ENCODE measurements around the gene PRKAR2B. TPM values are rescaled to one million over a fixed set of nuclear protein-coding genes. Genes with fewer than 3 reads are reported as not detected.

Gene PRKAR2B
- total and polyA plus RNA-seq, 7 experiments from 2014 or later, result 0.39 to 5.0 (median 0.54) TPM

DNA sequence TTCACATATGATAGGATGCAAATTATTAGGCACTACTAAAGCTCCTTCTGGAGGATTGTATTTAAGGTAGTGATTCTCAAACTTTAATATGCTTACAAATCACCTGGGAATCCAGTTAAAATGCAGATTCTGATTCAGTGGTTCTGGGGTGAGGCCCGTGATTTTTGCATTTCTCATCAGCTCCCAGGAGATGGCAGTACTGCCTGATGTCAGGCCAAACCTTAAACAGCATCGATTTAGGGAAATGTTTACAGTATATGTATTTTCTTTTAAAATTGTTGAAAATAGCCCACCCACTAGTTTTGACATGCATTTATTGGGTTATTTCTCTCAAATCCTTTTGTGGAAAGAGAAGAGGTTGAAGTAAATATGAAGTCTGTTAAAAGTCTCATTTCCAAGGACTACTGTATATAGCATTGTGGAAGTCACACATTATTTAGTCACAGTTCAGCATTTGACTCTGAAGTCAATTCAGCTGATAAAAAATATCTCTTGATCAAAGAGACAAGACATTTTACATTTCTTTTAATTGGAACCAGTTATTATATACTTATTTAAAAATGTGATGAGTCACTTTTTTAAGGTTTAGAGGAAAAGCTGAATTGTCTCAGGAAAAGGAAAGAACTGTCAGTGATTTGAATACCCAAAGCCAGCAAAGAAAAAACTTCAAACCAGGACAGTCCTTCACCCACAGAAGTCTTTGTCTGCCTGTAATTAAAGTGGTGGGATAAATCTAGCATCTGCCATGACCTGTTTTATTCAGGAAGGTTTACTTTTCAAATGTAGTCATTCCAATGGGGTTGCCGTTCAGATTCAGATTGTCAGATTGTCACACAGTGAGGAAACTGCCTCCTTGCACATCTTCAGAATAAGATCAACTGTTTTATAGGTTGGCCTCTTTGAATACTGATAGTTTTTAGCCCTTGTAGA lies 103.2 kb downstream of the PRKAR2B start:
- no peaks in the 10 kb centered on the region for H3K36me3 ChIP-seq (ENCODE audit: control insufficient read depth in 2 of 3, insufficient read depth in 3 of 3, low read length in 3 of 3)
- Mint-ChIP-seq H3K9me3 (no peaks in the 10 kb centered on the region), H3K27me3 (peaks cover 0 to 6% (median 3%) of the 10 kb centered on the region in 5 donors), H3K36me3 (no peaks in the 10 kb centered on the region), H3K27ac (peak overlapping the region in 1 of 9 donors; percentile 16), H3K4me3 (no peak overlapping the region), H3K4me1 (peaks cover 0 to 12% (median 4%) of the 10 kb centered on the region in 7 donors)
- no peaks in the 10 kb centered on the region for H3K27me3 ChIP-seq (ENCODE audit: control insufficient read depth in 2 of 2, insufficient read depth in 2 of 2, low read length in 2 of 2)
- ATAC-seq (peak; percentile 86), DNase-seq (peak in 6 of 9 donors; percentile 20 to 61 (median 46))
- H3K4me1 ChIP-seq (ENCODE audit: control insufficient read depth in 2 of 2, insufficient read depth in 2 of 2, low read length in 2 of 2), result no peaks in the 10 kb centered on the region
- intact Hi-C loops (cut with micrococcal nuclease), result loop anchor here (1.0 to 10.0 kb wide), 8 partner anchors 19 to 1000 kb away; partner anchors contain the start of gene CCDC71L (in 1 of the 2)
- ChIA-PET CTCF (interaction anchor here (0.7 to 7.7 kb wide), 20 partner anchors 9 to 1031 kb away, joined by 3 to 95 read pairs (median 4); partner anchors contain the start of gene HBP1), POLR2A (interaction anchor here (0.7 to 4.1 kb wide), 6 partner anchors 16 to 416 kb away, joined by 3 to 34 read pairs (median 3); partner anchors contain the start of genes COG5, DUS4L and HBP1)
- no peaks in the 10 kb centered on the region for H3K9me3 ChIP-seq (ENCODE audit: control insufficient read depth in 2 of 3, low read length in 3 of 3)
- no peak overlapping the region for H3K27ac ChIP-seq (ENCODE audit: low read depth, low read length)
- no peak overlapping the region for H3K4me3 ChIP-seq (ENCODE audit: low read length)

DNA sequence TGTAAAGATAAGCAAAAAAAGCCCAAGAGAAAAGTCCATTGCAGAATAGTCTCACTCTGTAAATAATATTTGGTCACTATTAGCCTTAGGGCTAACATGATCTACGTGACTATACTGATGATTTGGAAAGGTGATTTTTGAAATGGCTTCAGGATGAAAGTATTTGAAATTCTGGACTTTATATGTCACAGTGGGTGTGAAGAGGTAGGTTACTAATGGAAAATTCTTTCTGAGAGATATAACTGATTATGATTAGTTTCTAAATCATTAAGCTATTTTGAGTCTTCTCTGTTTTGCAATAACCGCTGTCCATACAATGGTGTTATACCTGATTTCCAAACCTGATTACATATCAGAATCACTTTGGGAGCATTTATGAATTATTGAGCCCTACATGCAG lies 104.2 kb downstream of the PRKAR2B start:
- Histone ChIP-seq H3K4me3 (ENCODE audit: low read length) (no peak overlapping the region), H3K36me3 (ENCODE audit: control insufficient read depth in 2 of 3, insufficient read depth in 3 of 3, low read length in 3 of 3) (no peaks in the 10 kb centered on the region), H3K4me1 (ENCODE audit: control insufficient read depth in 2 of 2, insufficient read depth in 2 of 2, low read length in 2 of 2) (no peaks in the 10 kb centered on the region), H3K27me3 (ENCODE audit: control insufficient read depth in 2 of 2, insufficient read depth in 2 of 2, low read length in 2 of 2) (no peaks in the 10 kb centered on the region), H3K9me3 (ENCODE audit: control insufficient read depth in 2 of 3, low read length in 3 of 3) (no peaks in the 10 kb centered on the region), H3K27ac (ENCODE audit: low read depth, low read length) (no peak overlapping the region)
- DNase-seq, result no peak
- intact Hi-C loops (cut with micrococcal nuclease), result loop anchor here (5.0 to 10.0 kb wide), 4 partner anchors 101 to 999 kb away; partner anchors contain the start of gene CCDC71L (in 1 of the 2)
- CTCF ChIA-PET, result interaction anchor here (0.6 to 7.7 kb wide), 16 partner anchors 10 to 576 kb away, joined by 3 to 95 read pairs (median 5); partner anchors contain the start of genes HBP1 and PIK3CG
- peaks cover 0 to 12% (median 4%) of the 10 kb centered on the region in 7 donors for H3K4me1 Mint-ChIP-seq
- H3K9me3 Mint-ChIP-seq, result no peaks in the 10 kb centered on the region
- H3K4me3 Mint-ChIP-seq, result no peak overlapping the region
- H3K27me3 Mint-ChIP-seq, result peaks cover 0 to 7% (median 3%) of the 10 kb centered on the region in 5 donors
- no peaks in the 10 kb centered on the region for H3K36me3 Mint-ChIP-seq
- POLR2A ChIA-PET, result interaction anchor here (4.1 kb wide), 1 partner anchor 20 kb away, joined by 34 read pairs; the partner anchor contains the start of gene HBP1
- H3K27ac Mint-ChIP-seq, result no peak overlapping the region
- no peak for ATAC-seq

DNA sequence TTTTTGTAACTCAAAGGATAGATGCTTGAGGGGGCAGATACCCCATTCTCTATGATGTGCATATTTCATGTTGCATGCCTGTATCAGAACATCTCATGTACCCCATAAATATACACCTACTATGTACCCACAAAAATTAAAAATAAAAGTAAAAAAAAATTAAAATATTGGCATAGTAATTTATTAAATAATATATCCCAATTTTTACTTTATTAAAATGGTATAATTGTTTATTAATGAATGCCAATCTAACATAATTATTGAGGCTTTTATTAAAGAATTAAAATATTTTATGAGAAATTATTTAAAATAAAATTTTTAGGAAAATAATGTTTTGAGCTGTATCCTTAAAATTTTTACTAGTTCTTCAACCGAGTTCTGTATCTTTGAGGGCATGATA lies 105.4 kb downstream of the PRKAR2B start:
- Mint-ChIP-seq H3K4me3 (no peak overlapping the region), H3K36me3 (no peaks in the 10 kb centered on the region), H3K9me3 (no peaks in the 10 kb centered on the region), H3K27ac (no peak overlapping the region), H3K27me3 (peaks cover 0 to 7% (median 3%) of the 10 kb centered on the region in 5 donors), H3K4me1 (peaks cover 0 to 12% (median 4%) of the 10 kb centered on the region in 7 donors)
- DNase-seq (no peak), ATAC-seq (no peak)
- no peaks in the 10 kb centered on the region for H3K27me3 ChIP-seq (ENCODE audit: control insufficient read depth in 2 of 2, insufficient read depth in 2 of 2, low read length in 2 of 2)
- H3K4me1 ChIP-seq (ENCODE audit: control insufficient read depth in 2 of 2, insufficient read depth in 2 of 2, low read length in 2 of 2), result no peaks in the 10 kb centered on the region
- no peak overlapping the region for H3K27ac ChIP-seq (ENCODE audit: low read depth, low read length)
- H3K4me3 ChIP-seq (ENCODE audit: low read length), result no peak overlapping the region
- CTCF ChIA-PET, result interaction anchor here (0.5 to 7.7 kb wide), 12 partner anchors 16 to 490 kb away, joined by 3 to 95 read pairs (median 4); partner anchors contain the start of genes CCDC71L, HBP1 and PIK3CG
- no peaks in the 10 kb centered on the region for H3K36me3 ChIP-seq (ENCODE audit: control insufficient read depth in 2 of 3, insufficient read depth in 3 of 3, low read length in 3 of 3)
- POLR2A ChIA-PET, result interaction anchor here (0.6 to 4.5 kb wide), 4 partner anchors 14 to 205 kb away, joined by 3 to 35 read pairs (median 3); partner anchors contain the start of gene HBP1
- no peaks in the 10 kb centered on the region for H3K9me3 ChIP-seq (ENCODE audit: control insufficient read depth in 2 of 3, low read length in 3 of 3)
- intact Hi-C loops (cut with micrococcal nuclease), result loop anchor here (1.0 to 10.0 kb wide), 10 partner anchors 18 to 997 kb away; partner anchors contain the start of genes CCDC71L (in 1 of the 2) and PIK3CG (in 1 of the 2)

DNA sequence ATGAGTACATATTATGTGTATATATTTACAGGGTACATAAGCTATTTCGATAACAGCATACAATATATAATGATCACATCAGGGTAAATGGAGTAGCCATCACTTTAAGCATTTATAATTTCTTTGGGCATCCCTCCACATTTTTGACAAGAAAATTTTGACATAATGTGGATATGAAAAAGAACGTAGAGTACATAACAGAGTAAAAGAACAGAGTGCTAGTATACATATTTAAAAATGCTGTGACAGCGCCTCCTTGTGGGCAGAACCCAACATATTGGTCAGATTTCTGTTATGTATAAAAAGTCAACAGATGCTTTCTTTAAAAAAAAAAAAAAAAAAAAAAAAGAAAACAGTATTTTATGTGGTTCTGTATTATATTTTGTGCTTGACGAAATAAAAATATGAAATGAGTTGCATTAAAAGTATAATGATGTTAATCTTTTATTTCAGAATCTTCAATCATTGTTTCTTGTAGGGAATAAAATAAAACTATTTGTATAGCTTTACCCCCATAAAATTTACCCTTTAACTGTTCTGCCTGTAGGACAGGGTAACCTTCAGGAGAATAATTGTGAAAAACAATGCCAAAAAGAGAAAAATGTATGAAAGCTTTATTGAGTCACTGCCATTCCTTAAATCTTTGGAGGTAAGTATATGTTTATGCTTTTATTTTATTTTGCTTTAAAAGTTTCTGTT lies 106.0 kb downstream of the PRKAR2B start:
- Histone ChIP-seq H3K4me1 (ENCODE audit: control insufficient read depth in 2 of 2, insufficient read depth in 2 of 2, low read length in 2 of 2) (no peaks in the 10 kb centered on the region), H3K36me3 (ENCODE audit: control insufficient read depth in 2 of 3, insufficient read depth in 3 of 3, low read length in 3 of 3) (no peaks in the 10 kb centered on the region), H3K27me3 (ENCODE audit: control insufficient read depth in 2 of 2, insufficient read depth in 2 of 2, low read length in 2 of 2) (no peaks in the 10 kb centered on the region), H3K4me3 (ENCODE audit: low read length) (no peak overlapping the region), H3K9me3 (ENCODE audit: control insufficient read depth in 2 of 3, low read length in 3 of 3) (no peaks in the 10 kb centered on the region), H3K27ac (ENCODE audit: low read depth, low read length) (no peak overlapping the region)
- ChIA-PET CTCF (interaction anchor here (0.5 to 7.7 kb wide), 16 partner anchors 12 to 490 kb away, joined by 3 to 95 read pairs (median 4); partner anchors contain the start of genes CCDC71L, HBP1 and PIK3CG), POLR2A (interaction anchor here (0.6 to 4.5 kb wide), 3 partner anchors 14 to 205 kb away, joined by 3 to 35 read pairs (median 3); partner anchors contain the start of gene HBP1)
- DNase-seq (peak; percentile 45 to 79 (median 72)), ATAC-seq (peak; percentile 88)
- no peaks in the 10 kb centered on the region for H3K9me3 Mint-ChIP-seq
- intact Hi-C loops (cut with micrococcal nuclease), result loop anchor here (1.0 to 5.0 kb wide), 6 partner anchors 18 to 974 kb away; partner anchors contain the start of gene PIK3CG (in 1 of the 2)
- H3K27me3 Mint-ChIP-seq, result peaks cover 0 to 7% (median 3%) of the 10 kb centered on the region in 5 donors
- no peaks in the 10 kb centered on the region for H3K36me3 Mint-ChIP-seq
- H3K4me1 Mint-ChIP-seq, result peaks cover 0 to 12% (median 4%) of the 10 kb centered on the region in 7 donors
- H3K4me3 Mint-ChIP-seq, result no peak overlapping the region
- no peak overlapping the region for H3K27ac Mint-ChIP-seq

DNA sequence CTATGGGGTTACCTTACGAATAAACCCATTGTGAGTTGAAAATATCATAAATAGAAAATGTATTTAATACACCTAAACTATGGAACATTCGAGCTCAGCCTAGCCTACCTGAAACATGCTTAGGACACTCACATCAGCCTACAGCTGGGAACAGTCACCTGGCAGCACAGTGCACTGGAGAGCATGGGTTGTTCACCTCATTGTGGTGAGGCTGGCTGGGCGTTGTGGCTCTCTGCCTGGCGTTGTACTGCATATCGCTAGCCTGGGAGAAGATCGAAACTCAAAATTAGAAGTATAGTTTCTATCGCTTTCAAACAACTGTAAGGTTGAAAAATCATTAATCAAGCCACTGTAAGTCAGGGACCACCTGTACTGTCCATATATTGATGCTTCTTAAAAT lies 107.0 kb downstream of the PRKAR2B start:
- Histone ChIP-seq H3K27ac (ENCODE audit: low read depth, low read length) (no peak overlapping the region), H3K27me3 (ENCODE audit: control insufficient read depth in 2 of 2, insufficient read depth in 2 of 2, low read length in 2 of 2) (no peaks in the 10 kb centered on the region), H3K4me3 (ENCODE audit: low read length) (no peak overlapping the region), H3K36me3 (ENCODE audit: control insufficient read depth in 2 of 3, insufficient read depth in 3 of 3, low read length in 3 of 3) (no peaks in the 10 kb centered on the region), H3K9me3 (ENCODE audit: control insufficient read depth in 2 of 3, low read length in 3 of 3) (no peaks in the 10 kb centered on the region), H3K4me1 (ENCODE audit: control insufficient read depth in 2 of 2, insufficient read depth in 2 of 2, low read length in 2 of 2) (no peaks in the 10 kb centered on the region)
- POLR2A ChIA-PET, result interaction anchor here (4.5 kb wide), 1 partner anchor 17 kb away, joined by 35 read pairs; the partner anchor contains the start of gene HBP1
- DNase-seq (no peak), ATAC-seq (no peak)
- Mint-ChIP-seq H3K36me3 (no peaks in the 10 kb centered on the region), H3K27ac (no peak overlapping the region), H3K27me3 (peaks cover 0 to 9% (median 3%) of the 10 kb centered on the region in 5 donors), H3K9me3 (no peaks in the 10 kb centered on the region), H3K4me3 (no peak overlapping the region), H3K4me1 (peaks cover 0 to 12% (median 4%) of the 10 kb centered on the region in 7 donors)
- CTCF ChIA-PET, result interaction anchor here (0.5 to 7.7 kb wide), 5 partner anchors 10 to 357 kb away, joined by 3 to 95 read pairs (median 5); partner anchors contain the start of gene HBP1
- intact Hi-C loops (cut with micrococcal nuclease), result loop anchor here (2.0 to 5.0 kb wide), 2 partner anchors 974 to 975 kb away; no protein-coding TSS in a partner anchor

All from naive thymus-derived CD4-positive, alpha-beta T cell (primary cell).